ENCODE results near the gene MEF2C.

MEF2C gene

GRCh38 chr5:88768411-88768810 is 114.6 kb downstream of the MEF2C start:
- CTCF ChIA-PET = no interaction called here
- TF ChIP-seq CTCF (conservative IDR thresholded peaks at IDR 0.05; ENCODE audit: low read depth) = no peak
- no peak overlapping the region for H3K27ac ChIP-seq
- POLR2A ChIA-PET (ENCODE audit: low non-redundant PET) = no interaction called here
- DNase-seq (ENCODE audit: low spot score) = no peak

GRCh38 chr5:88765798-88766197 is 117.2 kb downstream of the MEF2C start:
- no peak for DNase-seq (ENCODE audit: low spot score)
- no peak overlapping the region for H3K27ac ChIP-seq
- ChIA-PET CTCF (interaction anchor here (1.3 kb wide), 1 partner anchor 36 kb away, joined by 5 read pairs; no protein-coding TSS in a partner anchor), POLR2A (ENCODE audit: low non-redundant PET) (no interaction called here)
- TF ChIP-seq CTCF (conservative IDR thresholded peaks at IDR 0.05; ENCODE audit: low read depth) = no peak

GRCh38 chr5:88765171-88765570 is 117.8 kb downstream of the MEF2C start:
- no peak for DNase-seq (ENCODE audit: low spot score)
- TF ChIP-seq CTCF (conservative IDR thresholded peaks at IDR 0.05; ENCODE audit: low read depth) = no peak
- ChIA-PET CTCF (interaction anchor here (1.3 kb wide), 1 partner anchor 35 kb away, joined by 5 read pairs; no protein-coding TSS in a partner anchor), POLR2A (ENCODE audit: low non-redundant PET) (no interaction called here)
- no peak overlapping the region for H3K27ac ChIP-seq

GRCh38 chr5:88761939-88762338 is 121.0 kb downstream of the MEF2C start:
- POLR2A ChIA-PET (ENCODE audit: low non-redundant PET) = no interaction called here
- DNase-seq (ENCODE audit: low spot score) = no peak
- CTCF ChIA-PET = interaction anchor here (0.6 kb wide), 2 partner anchors 37 to 66 kb away, joined by 3 read pairs; no protein-coding TSS in a partner anchor
- no peak overlapping the region for H3K27ac ChIP-seq
- no peak for TF ChIP-seq CTCF (conservative IDR thresholded peaks at IDR 0.05; ENCODE audit: low read depth)

GRCh38 chr5:88761269-88761850 is 121.6 kb downstream of the MEF2C start:
- POLR2A ChIA-PET (ENCODE audit: low non-redundant PET) = no interaction called here
- CTCF ChIA-PET = interaction anchor here (0.5 to 0.6 kb wide), 2 partner anchors 9 to 37 kb away, joined by 3 read pairs; no protein-coding TSS in a partner anchor
- no peak for TF ChIP-seq CTCF (conservative IDR thresholded peaks at IDR 0.05; ENCODE audit: low read depth)
- H3K27ac ChIP-seq = no peak overlapping the region
- no peak for DNase-seq (ENCODE audit: low spot score)

GRCh38 chr5:88760527-88760926 is 122.5 kb downstream of the MEF2C start:
- CTCF ChIA-PET = interaction anchor here (0.6 to 0.9 kb wide), 2 partner anchors 65 to 1079 kb away, joined by 3 to 4 read pairs; no protein-coding TSS in a partner anchor
- DNase-seq (ENCODE audit: low spot score) = no peak
- POLR2A ChIA-PET (ENCODE audit: low non-redundant PET) = no interaction called here
- TF ChIP-seq CTCF (conservative IDR thresholded peaks at IDR 0.05; ENCODE audit: low read depth) = no peak
- no peak overlapping the region for H3K27ac ChIP-seq

All from RWPE1 (cell line).